Raji (cell line): ENCODE measurements around the gene PLPPR2.

Experiments used
- POLR2A ChIP-seq: IDR thresholded peaks from 2 replicates; pipeline ENCODE4 v1.6.1; 2011; ENCODE audit warnings: low read depth, low read length, control low read depth; ENCODE audit not compliant: insufficient read depth

The PLPPR2 gene, protein sequence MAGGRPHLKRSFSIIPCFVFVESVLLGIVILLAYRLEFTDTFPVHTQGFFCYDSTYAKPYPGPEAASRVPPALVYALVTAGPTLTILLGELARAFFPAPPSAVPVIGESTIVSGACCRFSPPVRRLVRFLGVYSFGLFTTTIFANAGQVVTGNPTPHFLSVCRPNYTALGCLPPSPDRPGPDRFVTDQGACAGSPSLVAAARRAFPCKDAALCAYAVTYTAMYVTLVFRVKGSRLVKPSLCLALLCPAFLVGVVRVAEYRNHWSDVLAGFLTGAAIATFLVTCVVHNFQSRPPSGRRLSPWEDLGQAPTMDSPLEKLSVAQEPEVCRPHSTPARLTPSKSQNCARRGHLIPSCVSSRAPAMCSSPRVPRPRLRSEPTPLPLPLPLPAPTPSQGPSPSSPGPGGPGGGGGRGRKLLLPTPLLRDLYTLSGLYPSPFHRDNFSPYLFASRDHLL

GRCh38 chr19:11355160-11356073 lies at the start of gene PLPPR2:
Gene PLPPR2, plus strand, starts transcription at chr19:11355432. Its CDS starts 2,242 bp downstream, at chr19:11357674.
- no peak for TF ChIP-seq POLR2A

GRCh38 chr19:11306337-11306736 lies 48.9 kb upstream of the PLPPR2 start:
- TF ChIP-seq POLR2A: no peak

GRCh38 chr19:11321191-11322126 lies 33.8 kb upstream of the PLPPR2 start:
- no peak for TF ChIP-seq POLR2A

GRCh38 chr19:11322269-11323024 lies 32.8 kb upstream of the PLPPR2 start:
- no peak for TF ChIP-seq POLR2A

- no peak for TF ChIP-seq POLR2A
Observed at GRCh38 chr19:11323601-11324078, 31.6 kb upstream of the PLPPR2 start.

GRCh38 chr19:11324079-11324661 lies 31.1 kb upstream of the PLPPR2 start:
- TF ChIP-seq POLR2A: no peak

DNA sequence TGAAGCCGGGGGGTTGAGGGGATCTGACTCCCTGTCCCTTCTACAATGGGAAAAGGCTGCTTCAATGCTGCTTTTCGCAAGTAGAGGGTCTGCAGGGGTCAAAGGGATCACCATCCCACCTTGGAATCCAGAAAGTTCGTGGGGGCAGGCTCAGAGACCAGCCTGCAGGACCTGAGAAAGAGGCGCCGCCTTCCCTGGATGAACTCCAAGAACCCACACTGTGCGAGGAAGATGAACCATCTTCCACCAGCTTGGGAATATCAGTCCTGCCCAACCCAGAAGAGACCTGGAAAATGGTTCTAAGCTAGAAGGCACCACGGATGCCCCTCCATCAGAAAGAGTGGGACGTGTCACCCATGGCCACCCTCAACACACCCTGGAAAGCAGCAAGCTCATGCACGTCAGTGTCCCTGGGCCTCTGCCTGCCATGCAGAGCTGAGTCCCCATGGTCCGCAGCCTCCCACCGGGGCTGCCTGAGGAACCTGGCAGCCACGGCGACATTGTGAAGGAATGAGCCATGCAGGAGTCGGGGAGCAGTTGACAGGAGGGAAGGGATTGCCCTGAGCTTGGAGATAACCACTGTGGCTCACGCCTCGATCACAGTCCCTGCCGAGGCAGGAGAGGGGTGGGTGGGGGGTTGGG lies 30.4 kb upstream of the PLPPR2 start:
- no peak for TF ChIP-seq POLR2A

DNA sequence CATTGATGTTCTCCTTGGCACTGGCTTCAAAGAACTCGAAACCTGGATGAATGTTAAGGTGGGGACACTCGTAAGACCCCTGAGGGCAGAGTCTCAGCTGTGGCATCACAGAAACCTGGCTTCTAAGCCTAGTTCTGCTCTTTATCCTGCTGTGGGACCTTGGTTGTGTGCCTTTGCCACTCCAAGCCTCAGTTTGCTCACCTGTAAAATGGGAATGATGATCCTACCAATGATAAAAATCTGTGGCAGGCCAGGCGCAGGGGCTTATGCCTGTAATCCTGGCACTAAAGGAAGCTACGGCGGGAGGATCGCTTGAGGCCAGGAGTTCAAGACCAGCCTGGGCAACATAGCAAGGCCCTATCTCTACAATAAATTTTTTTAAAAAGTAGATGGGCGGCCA lies 29.7 kb upstream of the PLPPR2 start:
- TF ChIP-seq POLR2A: no peak

DNA sequence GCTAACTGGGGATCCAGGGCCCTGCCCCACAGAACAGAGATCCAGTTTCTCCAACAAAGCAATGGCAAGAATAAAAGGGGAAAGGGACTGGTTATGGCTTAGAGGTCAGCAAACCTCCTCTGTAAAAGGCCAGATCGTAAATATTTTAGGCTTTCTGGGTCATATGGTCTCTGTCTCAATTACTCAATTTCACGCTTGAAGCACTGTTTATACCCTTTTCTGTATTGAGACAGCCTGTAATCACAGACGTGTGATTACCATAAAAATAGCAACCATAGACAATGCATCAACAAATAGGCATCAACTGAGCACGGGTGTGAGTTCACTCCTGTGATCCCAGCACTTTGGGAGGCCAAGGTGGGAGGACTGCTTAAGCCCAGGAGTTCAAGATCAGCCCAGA lies 25.1 kb upstream of the PLPPR2 start:
- TF ChIP-seq POLR2A: no peak

DNA sequence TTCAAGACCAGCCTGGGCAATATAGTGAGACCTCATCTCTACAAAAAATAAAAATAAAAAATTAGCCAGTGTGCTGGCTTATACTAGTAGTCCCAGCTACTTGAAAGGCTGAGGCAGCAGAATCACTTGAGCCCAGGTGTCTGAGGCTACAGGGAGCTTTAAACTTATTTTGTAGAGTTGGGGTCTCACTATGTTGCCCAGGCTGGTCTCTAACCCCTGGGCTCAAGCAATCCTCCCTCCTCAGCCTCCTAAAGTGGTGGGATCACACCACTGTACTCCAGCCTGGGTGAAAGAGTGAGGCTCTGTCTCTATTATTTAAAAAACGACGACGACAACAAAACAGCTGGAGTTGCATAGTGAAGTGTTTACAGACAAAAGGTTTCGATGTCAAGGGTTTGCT lies 23.7 kb upstream of the PLPPR2 start:
- no peak for TF ChIP-seq POLR2A

GRCh38 chr19:11332822-11333221 lies 22.4 kb upstream of the PLPPR2 start:
- TF ChIP-seq POLR2A: no peak

- TF ChIP-seq POLR2A: no peak
Observed at GRCh38 chr19:11335449-11336146, 19.6 kb upstream of the PLPPR2 start.
